Left cardiac atrium (tissue), 4 donors: ENCODE results near the gene ECI2. TPM values are rescaled to one million over a fixed set of nuclear protein-coding genes. Genes with fewer than 3 reads are reported as not detected.

Source experiments
- ATAC-seq, 2 donors: fragments of 200-7000 bp; cut with Tn5 transposase; one replicate each; pipeline ENCODE4 v1.9.1; 2020; ENCODE audit warnings: mild to moderate bottlenecking in 2 of 2, moderate library complexity in 2 of 2
- DNase-seq: peaks from one replicate; pipeline ENCODE4 v3.0.0-alpha.2; 2020
- intact Hi-C, 2 donors: fragments of 100-400 bp; cut with DNase I; formaldehyde crosslinking; loops; one replicate each; pipeline versions ENCODE4 v1.14.1 to v1.15.1; 2022 to 2023
- total RNA-seq, 2 donors: library from RNA; stranded (reverse); fragmentation: NEBNext Ultra II Directional; extraction: Animal tissue kit (Norgen Biotek cat#: 25700); gene quantifications; one replicate each; pipeline ENCODE4 v1.2.1, GENCODE V29; 2021
- donor health status: DM: no; HTN: yes; CAD: no.
- donor health status: DM: no; HTN: yes; CAD: no; lungs with severe emphysema.
- donor health status: DM: yes; HTN: yes; CAD: no.
- donor health status: Dilated cardiomyopathy.

ECI2 gene
- total RNA-seq, 2 donors from 2014 or later: 82.9 to 84.1 TPM

DNA sequence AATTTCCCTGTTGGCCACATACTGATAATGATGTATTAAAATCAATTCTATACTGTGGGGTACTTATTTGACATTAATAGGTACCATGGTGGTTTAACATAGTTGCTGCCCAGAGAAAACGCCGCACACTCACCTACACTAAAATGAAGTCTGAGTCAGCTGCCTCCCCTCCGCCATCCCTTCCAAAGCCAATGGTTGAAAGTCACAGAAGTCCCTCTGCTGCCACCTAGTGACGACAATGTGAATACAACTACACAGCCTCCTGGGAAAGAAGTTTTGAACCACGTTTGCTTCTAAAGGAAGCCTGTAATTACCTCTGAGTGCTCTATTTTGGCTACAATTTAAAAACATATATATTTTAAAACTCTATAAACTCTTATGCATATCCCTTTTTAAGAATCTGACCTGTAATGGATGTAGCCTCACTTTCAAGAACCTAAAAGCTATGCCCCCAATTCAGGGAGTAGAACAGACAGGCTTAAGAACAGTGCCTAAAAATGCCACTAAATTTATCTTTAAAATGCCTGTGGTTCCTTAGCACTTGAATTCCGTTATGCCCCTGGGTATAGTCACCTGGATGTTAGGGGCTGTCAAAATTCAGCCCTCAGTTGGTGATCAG is 20.6 kb upstream of the ECI2 start:
- ATAC-seq (peak; percentile 82 to 87), DNase-seq (peak; percentile 71)
- intact Hi-C loops: loop anchor here (5.0 kb wide), 1 partner anchor 99 kb away; no protein-coding TSS in a partner anchor

DNA sequence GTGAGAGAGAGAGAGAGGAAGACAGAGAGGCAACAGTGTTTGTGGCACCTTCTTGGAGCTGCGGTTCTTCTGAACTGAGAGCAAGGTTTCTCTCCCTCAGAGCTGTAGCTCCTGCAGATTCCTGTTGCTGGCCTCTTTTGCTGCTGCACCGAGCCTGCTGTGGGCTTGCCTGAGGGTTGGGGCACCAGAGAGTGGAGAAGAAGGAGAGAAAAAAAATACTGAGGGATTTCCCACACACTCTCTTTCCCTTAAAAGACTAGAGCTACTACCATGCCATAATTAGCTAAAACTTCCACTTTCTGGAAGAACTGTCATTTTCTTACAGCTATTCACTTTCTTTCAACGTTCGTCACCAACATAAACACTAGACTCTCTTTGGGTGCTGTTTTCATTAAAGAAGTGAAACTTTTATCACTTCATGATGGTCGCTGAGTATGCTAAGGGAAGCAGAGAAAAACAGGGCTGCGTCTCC is 18.2 kb upstream of the ECI2 start:
- DNase-seq: no peak
- no peak for ATAC-seq
- intact Hi-C loops: no loop called here

DNA sequence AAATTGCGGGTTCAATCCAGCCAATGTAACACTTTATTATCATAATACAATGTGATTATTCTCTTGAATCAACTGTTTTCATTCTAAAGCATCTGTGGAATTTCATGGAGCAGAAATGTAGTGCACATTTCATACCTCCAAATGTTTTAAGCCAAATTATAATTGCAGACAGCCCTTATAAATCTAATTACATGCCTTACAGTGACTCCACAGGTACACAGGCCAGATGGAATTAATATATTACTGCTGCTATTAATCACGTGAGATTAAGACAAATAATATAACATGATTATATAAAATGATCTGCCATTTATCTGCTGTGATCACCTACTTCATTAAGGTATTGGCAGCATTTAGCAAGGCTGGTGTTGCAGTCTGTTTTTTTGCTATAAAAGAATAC is 9.7 kb upstream of the ECI2 start:
- intact Hi-C loops: no loop called here
- DNase-seq (no peak), ATAC-seq (no peak)

DNA sequence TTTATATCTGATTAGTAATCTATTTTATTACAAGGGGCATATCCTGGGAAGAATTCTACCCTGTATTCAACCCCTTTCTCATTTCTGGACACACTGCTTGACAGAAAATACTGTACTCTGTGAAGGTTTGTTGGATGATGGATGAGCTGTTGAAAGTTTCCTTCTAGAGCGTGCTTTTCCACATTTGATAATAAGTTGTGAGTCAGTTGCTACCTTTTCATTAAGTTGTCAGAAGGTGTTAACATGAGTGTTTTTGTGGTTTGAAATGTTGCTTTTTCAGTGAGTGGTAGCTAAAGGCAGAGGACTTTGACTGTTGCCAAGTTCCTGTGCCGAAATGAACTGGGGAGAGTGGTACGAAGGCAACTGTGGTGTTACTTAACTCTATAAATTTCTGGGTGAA is 3.9 kb upstream of the ECI2 start:
- ATAC-seq (no peak), DNase-seq (no peak)
- intact Hi-C loops: no loop called here

DNA sequence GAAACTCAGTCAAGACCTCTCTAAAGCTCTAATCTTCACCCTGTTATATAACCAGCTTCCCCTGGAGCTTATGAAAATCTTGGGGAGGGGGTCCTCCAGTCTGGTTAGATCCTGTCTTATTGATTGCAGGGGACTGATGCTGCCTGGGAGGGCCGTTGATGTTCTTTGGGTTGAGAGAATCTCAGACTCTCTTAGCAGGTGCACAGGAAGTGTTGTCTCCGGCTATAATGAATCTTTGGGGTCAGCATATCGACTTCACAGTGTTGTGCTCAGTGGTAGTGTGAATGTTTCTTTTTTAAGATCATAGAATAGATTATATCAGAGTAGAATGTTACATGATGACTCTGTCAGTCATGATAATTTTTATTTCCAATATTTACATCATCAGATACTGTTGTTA is 2.8 kb upstream of the ECI2 start:
- no peak for ATAC-seq
- intact Hi-C loops: no loop called here
- DNase-seq: no peak

GRCh38 chr6:4136354-4136831 is 1.0 kb upstream of the ECI2 start:
- no peak for DNase-seq
- intact Hi-C loops: no loop called here

GRCh38 chr6:4135665-4136353 is 434 bp upstream of the ECI2 start:
- ATAC-seq: peak; percentile 97 to 98
- DNase-seq: peak; percentile 98
- intact Hi-C loops: no loop called here

More at GRCh38 chr6:4136354-4136831, 1.0 kb upstream of the ECI2 start:
- ATAC-seq: no peak

- intact Hi-C loops: no loop called here
These were observed 1.2 kb downstream of the ECI2 start for GRCh38 chr6:4133941-4134838.

GRCh38 chr6:4130357-4130987 is 4.9 kb downstream of the ECI2 start:
- ATAC-seq (no peak), DNase-seq (no peak)
- intact Hi-C loops: no loop called here

More at GRCh38 chr6:4133941-4134838, 1.2 kb downstream of the ECI2 start:
- no peak for ATAC-seq
- peak; percentile 35 for DNase-seq

GRCh38 chr6:4129446-4129845 is 5.9 kb downstream of the ECI2 start:
- ATAC-seq (no peak), DNase-seq (no peak)
- intact Hi-C loops: loop anchor here (10.0 kb wide), 2 partner anchors 65 to 75 kb away; no protein-coding TSS in a partner anchor

GRCh38 chr6:4128748-4129147 is 6.6 kb downstream of the ECI2 start:
- ATAC-seq (no peak), DNase-seq (no peak)
- intact Hi-C loops: loop anchor here (10.0 kb wide), 2 partner anchors 64 to 74 kb away; no protein-coding TSS in a partner anchor

DNA sequence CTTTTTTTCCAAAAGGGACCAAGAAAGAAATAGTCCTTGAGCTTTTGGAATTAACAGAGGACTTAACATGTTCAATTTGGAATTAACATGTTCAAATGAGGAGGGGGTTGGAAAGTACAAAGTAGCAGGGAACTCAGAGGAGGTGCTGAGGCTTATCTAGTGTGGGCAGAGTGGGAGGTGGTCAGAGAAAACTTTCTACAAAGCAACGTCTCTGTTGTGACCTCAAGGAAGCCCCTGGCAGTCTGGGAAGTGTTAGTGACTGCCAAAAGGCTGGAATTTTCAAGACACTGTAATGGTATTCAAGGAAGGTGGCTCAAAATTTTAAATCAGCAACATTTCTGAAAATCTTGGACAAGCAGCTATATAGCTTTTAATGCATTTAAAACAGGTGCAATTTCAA is 7.3 kb downstream of the ECI2 start:
- ATAC-seq (no peak), DNase-seq (no peak)
- intact Hi-C loops: loop anchor here (10.0 kb wide), 2 partner anchors 63 to 73 kb away; no protein-coding TSS in a partner anchor

DNA sequence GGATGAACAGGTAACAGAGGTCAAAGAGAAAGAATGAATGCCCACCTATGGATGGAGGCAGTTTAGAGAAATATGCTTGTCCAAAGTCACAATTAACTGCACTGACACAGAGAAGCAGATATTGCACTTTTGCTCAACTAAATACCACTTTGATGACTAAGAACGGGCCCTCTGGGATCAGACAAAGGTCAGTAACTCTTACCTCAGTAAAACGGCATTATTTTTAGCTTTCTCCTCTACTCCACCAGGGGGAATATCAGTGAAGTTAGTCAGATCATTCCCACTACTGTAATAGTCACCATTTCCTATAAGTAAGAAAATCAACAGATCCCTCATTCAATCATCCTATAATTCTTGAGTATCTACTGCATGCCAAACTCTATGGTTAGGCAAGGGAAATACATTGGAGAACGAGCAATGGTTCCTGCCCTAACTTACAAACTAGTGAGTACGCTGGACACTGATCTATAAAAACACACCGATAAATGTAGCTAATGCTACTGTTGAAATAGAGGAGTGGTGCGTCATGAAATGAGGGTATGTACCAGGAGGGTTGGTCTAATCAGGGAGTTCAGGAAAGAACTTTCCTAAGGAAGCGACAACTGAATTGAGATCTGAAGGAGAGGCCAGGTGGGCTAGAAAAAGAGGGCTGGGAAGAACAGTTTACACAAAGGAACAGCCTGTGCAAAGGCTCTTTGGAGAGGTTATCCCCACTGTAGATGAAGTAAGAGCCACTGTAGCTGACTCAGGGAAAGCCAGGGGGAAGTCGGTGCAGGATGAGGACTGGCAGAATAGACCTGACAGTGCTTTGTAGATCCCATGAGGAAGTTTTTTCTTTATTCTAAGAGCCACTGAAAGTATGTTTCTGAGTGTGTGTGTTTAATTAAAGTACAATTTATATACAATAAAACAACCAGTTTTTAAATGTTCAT is 9.2 kb downstream of the ECI2 start:
- DNase-seq (no peak), ATAC-seq (peak; percentile 38 to 91)
- intact Hi-C loops: loop anchor here (10.0 kb wide), 2 partner anchors 61 to 71 kb away; no protein-coding TSS in a partner anchor

DNA sequence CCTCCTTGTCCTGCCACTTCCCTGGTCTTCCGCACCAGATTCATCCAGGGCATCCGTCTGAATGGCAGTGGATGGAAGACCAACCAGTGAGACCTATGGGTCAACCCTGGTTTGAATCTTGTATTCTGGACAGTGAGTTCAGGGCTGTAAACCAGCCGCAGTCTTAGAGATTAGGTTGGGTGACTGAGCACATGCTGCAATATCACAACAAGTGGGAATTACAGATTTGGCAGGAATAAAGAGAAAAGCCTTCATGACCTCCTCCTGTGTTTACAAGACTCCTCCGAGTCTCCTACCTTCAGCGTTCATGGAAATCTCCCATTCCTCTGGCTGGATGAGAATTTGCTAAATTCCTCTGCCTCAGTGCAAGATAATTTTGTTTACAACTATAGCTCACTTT is 9.9 kb downstream of the ECI2 start:
- peak; percentile 27 to 63 for ATAC-seq
- no peak for DNase-seq
- intact Hi-C loops: loop anchor here (10.0 kb wide), 2 partner anchors 61 to 71 kb away; no protein-coding TSS in a partner anchor

- no peak for DNase-seq
- ATAC-seq: no peak
- intact Hi-C loops: loop anchor here (10.0 kb wide), 2 partner anchors 60 to 70 kb away; no protein-coding TSS in a partner anchor
These were observed 11.0 kb downstream of the ECI2 start for GRCh38 chr6:4124351-4124750.

DNA sequence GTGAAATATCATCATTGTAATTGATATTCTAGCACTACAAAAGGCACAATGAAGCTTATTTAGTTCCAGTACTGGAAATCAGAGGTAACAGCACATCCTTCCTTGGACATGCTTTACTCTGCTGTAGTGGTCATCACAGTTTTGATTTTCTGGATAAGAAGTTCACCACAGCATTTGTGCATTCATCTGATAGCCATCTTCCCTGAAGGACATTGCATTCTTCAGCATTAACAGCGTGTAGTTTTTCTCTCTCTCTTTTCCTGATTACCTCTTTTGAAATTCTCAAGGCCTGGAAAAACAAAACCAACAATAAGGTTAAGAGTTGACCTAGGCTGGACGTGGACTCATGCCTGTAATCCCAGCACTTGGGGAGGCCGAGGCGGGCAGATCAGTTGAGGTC is 19.6 kb downstream of the ECI2 start:
- no peak for DNase-seq
- ATAC-seq: no peak
- intact Hi-C loops: no loop called here

DNA sequence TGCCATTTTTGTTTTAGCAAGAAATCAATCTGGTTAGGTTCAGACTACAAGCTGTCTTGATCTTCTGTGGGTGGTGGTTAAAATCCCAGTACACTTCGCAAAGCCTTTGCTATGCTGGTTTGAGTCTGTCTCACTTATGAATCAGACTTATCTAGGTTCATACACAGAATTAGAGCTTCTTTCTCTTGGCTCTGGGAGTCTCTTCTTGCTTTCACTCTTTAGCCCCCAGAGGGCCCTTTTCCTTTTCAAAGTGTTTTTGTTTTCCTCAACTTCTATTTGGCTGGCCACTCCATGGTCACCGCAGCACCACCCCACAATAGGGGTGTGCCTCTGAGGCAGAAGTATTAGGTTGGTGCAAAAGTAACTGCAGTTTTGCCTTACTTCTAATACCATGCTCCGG is 21.3 kb downstream of the ECI2 start:
- intact Hi-C loops: no loop called here
- ATAC-seq (no peak), DNase-seq (no peak)

- ATAC-seq (no peak), DNase-seq (no peak)
- intact Hi-C loops: no loop called here
These were observed 21.7 kb downstream of the ECI2 start for GRCh38 chr6:4113649-4114048.
